Mucosa of rectum (tissue), 2 donors: ENCODE results near the gene ADSL.
A peak's percentile ranks its signal among the peaks of the same experiment; 100 is the strongest.

Experiments
- H3K27ac ChIP-seq, 2 donors: one replicate each; pipeline ENCODE4 v1.7.0; 2013; ENCODE audit warnings: inconsistent platforms in 2 of 2, low read depth in 2 of 2, low read length in 2 of 2
- H3K27me3 ChIP-seq, 2 donors: one replicate each; pipeline ENCODE4 v1.7.0; 2013; ENCODE audit warnings: low read length in 2 of 2; ENCODE audit not compliant: control insufficient read depth in 2 of 2, insufficient read depth in 2 of 2
- H3K36me3 ChIP-seq, 2 donors: one replicate each; pipeline ENCODE4 v1.7.0; 2013; ENCODE audit warnings: low read length in 2 of 2; ENCODE audit not compliant: control insufficient read depth in 2 of 2, insufficient read depth in 2 of 2
- H3K4me1 ChIP-seq, 2 donors: one replicate each; pipeline ENCODE4 v1.7.0; 2013; ENCODE audit warnings: low read length in 2 of 2, mild to moderate bottlenecking in 1 of 2; ENCODE audit not compliant: control insufficient read depth in 2 of 2, insufficient read depth in 2 of 2
- H3K4me3 ChIP-seq, 2 donors: one replicate each; pipeline ENCODE4 v1.7.0; 2013; ENCODE audit warnings: low read length in 2 of 2
- H3K9ac ChIP-seq, 2 donors: one replicate each; pipeline ENCODE4 v1.7.0; 2013; ENCODE audit warnings: low read length in 2 of 2, low read depth in 1 of 2, mild to moderate bottlenecking in 1 of 2
- H3K9me3 ChIP-seq, 2 donors: one replicate each; pipeline ENCODE4 v1.7.0; 2013; ENCODE audit warnings: low read length in 2 of 2; ENCODE audit not compliant: control insufficient read depth in 2 of 2
- donor health status: healthy.
- donor health status: Normal muscosa, but diverticular disease.

Gene ADSL

GRCh38 chr22:40414838-40415505 lies 68.7 kb downstream of the ADSL start:
- peaks cover 32 to 47% of the 10 kb centered on the region in 2 donors for H3K36me3 ChIP-seq
- H3K4me1 ChIP-seq = peaks cover 3 to 8% of the 10 kb centered on the region in 2 donors
- H3K27me3 ChIP-seq = no peaks in the 10 kb centered on the region
- no peaks in the 10 kb centered on the region for H3K9me3 ChIP-seq
- peak overlapping the region; percentile 4 to 71 for H3K27ac ChIP-seq
- H3K4me3 ChIP-seq = no peak overlapping the region
- no peak overlapping the region for H3K9ac ChIP-seq

GRCh38 chr22:40415531-40416266 lies 69.4 kb downstream of the ADSL start:
- H3K4me3 ChIP-seq = no peak overlapping the region
- peaks cover 33 to 47% of the 10 kb centered on the region in 2 donors for H3K36me3 ChIP-seq
- no peak overlapping the region for H3K9ac ChIP-seq
- no peaks in the 10 kb centered on the region for H3K9me3 ChIP-seq
- peak overlapping the region in 1 of 2 donors; percentile 71 for H3K27ac ChIP-seq
- H3K4me1 ChIP-seq = peaks cover 3 to 8% of the 10 kb centered on the region in 2 donors
- no peaks in the 10 kb centered on the region for H3K27me3 ChIP-seq

GRCh38 chr22:40416267-40416570 lies 69.9 kb downstream of the ADSL start:
- Histone ChIP-seq H3K27me3 (no peaks in the 10 kb centered on the region), H3K4me3 (no peak overlapping the region), H3K9ac (no peak overlapping the region), H3K36me3 (peaks cover 33 to 48% of the 10 kb centered on the region in 2 donors), H3K4me1 (peaks cover 3 to 8% of the 10 kb centered on the region in 2 donors), H3K27ac (no peak overlapping the region), H3K9me3 (no peaks in the 10 kb centered on the region)

- no peaks in the 10 kb centered on the region for H3K9me3 ChIP-seq
- peaks cover 3 to 8% of the 10 kb centered on the region in 2 donors for H3K4me1 ChIP-seq
- no peak overlapping the region for H3K4me3 ChIP-seq
- peaks cover 31 to 48% of the 10 kb centered on the region in 2 donors for H3K36me3 ChIP-seq
- H3K27me3 ChIP-seq = no peaks in the 10 kb centered on the region
- H3K27ac ChIP-seq = no peak overlapping the region
- no peak overlapping the region for H3K9ac ChIP-seq
Observed at GRCh38 chr22:40416636-40417035, 70.3 kb downstream of the ADSL start.

- Histone ChIP-seq H3K4me1 (peaks cover 3 to 8% of the 10 kb centered on the region in 2 donors), H3K27me3 (no peaks in the 10 kb centered on the region), H3K4me3 (no peak overlapping the region), H3K27ac (no peak overlapping the region), H3K9ac (no peak overlapping the region), H3K36me3 (peaks cover 34 to 51% of the 10 kb centered on the region in 2 donors), H3K9me3 (no peaks in the 10 kb centered on the region)
Observed at GRCh38 chr22:40417041-40417440, 70.7 kb downstream of the ADSL start.

DNA sequence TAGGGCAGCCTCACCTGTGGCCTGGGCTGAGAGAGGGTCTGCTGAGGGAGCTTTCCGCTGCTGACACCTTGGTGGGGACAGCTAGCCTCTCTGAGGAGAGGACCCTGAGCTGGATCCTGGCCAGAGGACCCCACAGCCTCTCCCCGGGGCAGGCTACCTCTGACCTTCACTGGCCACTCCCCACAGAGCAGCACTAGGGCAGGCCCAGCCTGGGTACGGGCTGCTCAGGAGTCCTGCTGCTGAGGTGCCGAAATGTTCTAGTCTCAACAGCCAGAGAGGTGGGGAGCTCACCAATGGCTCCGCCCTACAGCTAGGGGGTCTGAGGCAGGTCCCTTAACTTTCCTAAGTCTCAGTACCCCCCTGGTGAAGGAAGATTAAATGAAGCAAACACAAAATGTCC lies 71.6 kb downstream of the ADSL start:
- H3K9ac ChIP-seq = no peak overlapping the region
- peaks cover 41 to 53% of the 10 kb centered on the region in 2 donors for H3K36me3 ChIP-seq
- H3K9me3 ChIP-seq = no peaks in the 10 kb centered on the region
- H3K27ac ChIP-seq = no peak overlapping the region
- H3K4me1 ChIP-seq = peaks cover 3 to 8% of the 10 kb centered on the region in 2 donors
- no peaks in the 10 kb centered on the region for H3K27me3 ChIP-seq
- no peak overlapping the region for H3K4me3 ChIP-seq

DNA sequence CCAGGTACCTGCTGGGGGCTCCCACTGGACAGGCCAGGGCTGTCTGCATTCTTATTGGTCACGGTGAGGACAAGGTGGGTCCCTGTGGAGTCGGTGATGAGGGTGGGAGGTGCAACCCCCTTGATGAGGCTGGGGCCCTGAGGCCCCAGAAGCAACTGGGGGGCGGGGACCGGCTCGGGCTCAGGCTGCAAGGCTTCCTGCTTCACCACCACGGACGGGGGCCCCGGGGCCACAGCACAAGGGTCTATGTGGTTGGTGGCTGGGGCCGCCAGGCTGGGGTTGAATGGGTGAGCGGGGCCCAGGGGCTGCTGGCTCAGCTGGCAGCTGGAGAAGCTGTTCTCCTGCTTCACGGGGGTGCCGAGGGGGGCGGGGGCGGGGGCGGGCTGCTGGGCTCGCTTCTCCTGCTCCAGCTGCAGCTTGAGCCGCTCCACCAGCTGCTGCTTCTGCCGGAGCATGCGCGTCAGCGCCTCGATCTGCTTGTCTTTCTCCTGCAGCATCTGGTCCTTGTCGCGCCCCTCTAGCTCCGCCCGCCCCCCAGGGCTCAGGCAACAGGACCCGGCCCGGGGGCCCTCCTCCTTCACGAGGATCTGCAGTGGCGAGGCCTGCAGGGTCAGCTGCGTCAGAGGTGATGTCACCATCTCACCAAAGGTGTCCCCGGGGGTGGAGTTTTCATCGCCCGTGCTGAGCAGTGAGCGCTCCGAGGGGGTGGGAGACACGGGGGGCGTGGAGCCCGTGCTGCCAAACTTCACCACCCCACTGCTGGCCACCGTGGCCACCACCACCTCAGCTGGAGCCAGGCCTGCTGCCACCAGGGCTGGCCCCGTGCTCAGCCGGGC lies 72.3 kb downstream of the ADSL start:
- Histone ChIP-seq H3K4me3 (no peak overlapping the region), H3K9me3 (no peaks in the 10 kb centered on the region), H3K4me1 (peaks cover 3 to 8% of the 10 kb centered on the region in 2 donors), H3K36me3 (peaks cover 47 to 60% of the 10 kb centered on the region in 2 donors), H3K27me3 (no peaks in the 10 kb centered on the region), H3K9ac (no peak overlapping the region), H3K27ac (no peak overlapping the region)

DNA sequence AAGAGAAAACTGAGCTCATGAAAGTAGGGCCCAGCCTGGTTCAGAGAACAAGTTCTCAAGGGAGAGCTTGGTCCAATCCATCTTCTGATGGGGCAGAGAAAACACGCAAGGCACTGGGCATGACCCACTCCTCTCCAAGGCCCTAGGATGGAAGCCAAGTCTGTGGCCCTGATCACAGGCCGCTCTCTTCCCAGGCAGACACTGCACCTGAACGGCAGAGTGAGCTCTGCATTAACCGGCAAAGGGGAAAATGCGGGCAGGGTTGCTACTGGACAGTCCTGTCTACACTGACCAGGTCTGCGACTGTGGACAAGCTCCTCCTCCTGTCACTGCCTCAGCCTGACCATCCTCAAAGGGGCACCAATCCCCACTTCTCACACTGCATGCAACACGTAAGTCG lies 73.4 kb downstream of the ADSL start:
- H3K36me3 ChIP-seq = peaks cover 50 to 71% of the 10 kb centered on the region in 2 donors
- peaks cover 3 to 8% of the 10 kb centered on the region in 2 donors for H3K4me1 ChIP-seq
- H3K4me3 ChIP-seq = no peak overlapping the region
- H3K27me3 ChIP-seq = no peaks in the 10 kb centered on the region
- no peak overlapping the region for H3K9ac ChIP-seq
- no peak overlapping the region for H3K27ac ChIP-seq
- no peaks in the 10 kb centered on the region for H3K9me3 ChIP-seq

GRCh38 chr22:40420341-40421081 lies 74.2 kb downstream of the ADSL start:
- Histone ChIP-seq H3K36me3 (peaks cover 58 to 79% of the 10 kb centered on the region in 2 donors), H3K27me3 (no peaks in the 10 kb centered on the region), H3K4me3 (no peak overlapping the region), H3K27ac (no peak overlapping the region), H3K4me1 (peaks cover 0 to 7% of the 10 kb centered on the region in 2 donors), H3K9me3 (no peaks in the 10 kb centered on the region), H3K9ac (no peak overlapping the region)
